Measurements from ENCODE around the gene LYPD6B.

Gene LYPD6B

DNA sequence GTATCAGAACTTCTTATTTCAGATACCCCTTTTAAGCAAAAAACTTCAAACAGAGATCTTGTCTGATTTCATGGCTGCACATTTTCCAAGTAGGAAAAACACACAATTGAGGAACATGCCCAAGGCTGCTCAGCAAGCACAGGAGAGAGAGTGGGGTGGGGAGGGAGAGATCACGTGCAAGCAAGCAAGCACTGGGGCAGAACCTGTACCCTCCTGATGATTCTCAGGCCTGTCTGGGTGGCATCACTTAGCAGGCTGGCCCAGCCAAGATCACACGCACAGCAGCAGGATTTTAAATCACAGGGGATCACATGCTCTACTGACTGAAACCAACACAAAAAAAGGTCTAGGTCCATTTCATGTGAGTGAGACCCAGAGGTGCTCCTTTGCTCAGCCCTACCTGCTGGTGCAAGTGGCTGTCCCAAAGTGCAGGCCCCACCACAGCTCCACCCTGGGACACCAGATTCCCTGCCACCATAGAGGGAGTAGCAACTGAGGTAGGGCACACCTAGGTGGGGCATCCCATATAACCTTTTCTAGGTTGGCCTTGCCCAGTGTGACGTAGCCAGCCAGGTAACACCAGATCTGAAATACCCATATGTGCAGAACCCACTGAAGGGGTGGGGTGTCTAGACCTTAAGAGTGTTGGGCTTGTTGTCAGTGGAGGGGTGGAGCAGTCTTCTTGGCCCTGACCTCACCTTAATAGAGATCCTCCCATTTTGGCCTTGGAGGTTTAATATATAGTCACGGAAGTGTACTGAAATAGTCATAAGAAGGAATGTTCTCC is 1.8 kb upstream of the LYPD6B start:
- in situ Hi-C loops (cut with MboI; ENCODE audit: low sequenced_read_pairs), result no loop called here

DNA sequence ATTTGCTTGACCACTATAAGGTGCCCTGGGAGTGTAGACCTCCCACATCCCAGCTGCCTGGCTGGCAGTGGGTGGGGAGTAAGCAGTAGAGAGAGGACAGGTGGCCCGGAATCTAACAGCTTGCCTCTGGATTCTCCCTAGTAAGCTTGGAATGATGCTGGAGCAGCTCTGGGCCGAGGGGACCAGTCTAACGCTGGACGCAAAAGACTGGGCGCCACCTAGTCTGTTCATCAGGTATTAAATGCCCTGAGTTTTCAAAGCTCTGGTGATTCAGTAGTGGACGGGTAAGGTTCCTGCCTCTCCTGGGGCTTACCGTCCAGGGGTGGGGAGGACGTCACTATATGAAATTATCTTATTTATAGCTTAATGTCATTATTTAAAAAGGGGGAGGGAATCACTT is 648 bp upstream of the LYPD6B start:
- in situ Hi-C loops (cut with MboI; ENCODE audit: low sequenced_read_pairs), result no loop called here

DNA sequence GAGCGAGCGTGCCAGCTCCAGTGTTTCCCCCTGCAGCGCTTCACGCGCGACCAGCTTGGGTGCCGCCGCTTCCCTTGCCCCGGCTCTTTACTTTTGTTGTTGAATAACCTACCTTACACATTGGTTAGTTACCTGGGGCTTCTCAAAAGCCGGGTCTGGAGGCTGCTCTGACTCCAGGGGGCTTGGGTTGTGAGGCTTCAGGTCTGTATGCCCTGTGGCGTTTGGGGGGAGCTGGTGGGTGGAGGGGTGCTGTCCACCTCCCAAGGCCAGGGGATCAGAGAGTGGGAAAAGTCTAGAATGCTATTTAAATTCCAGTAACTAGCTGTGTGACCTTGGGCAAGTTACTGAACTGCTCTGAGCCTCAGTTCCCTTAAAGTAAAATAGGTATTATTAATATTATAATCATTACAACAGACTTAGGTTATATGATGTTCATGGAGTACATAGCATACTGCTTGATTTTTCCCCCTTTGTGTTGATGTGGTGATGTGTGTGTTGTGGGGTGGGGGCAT is 770 bp downstream of the LYPD6B start:
- in situ Hi-C loops (cut with MboI; ENCODE audit: low sequenced_read_pairs), result no loop called here

DNA sequence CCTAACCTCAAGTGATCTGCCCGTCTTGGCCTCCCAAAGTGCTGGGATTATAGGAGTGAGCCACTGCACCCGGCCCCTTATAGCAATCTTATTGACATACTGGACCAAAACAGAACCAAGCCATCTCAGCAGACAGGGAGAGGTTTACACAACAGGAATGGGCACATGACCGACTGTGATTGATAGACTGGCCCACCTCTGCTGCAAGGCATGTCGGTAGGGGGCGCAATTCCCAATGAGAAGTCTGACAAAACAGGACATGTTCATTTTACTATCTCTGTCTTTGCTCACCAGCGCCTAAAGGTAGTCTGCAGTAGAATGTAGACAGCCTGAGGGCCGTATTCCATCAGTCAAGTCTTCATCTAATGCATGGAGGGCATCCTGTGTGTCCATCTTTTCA is 2.0 kb downstream of the LYPD6B start:
- in situ Hi-C loops (cut with MboI; ENCODE audit: low sequenced_read_pairs), result no loop called here

DNA sequence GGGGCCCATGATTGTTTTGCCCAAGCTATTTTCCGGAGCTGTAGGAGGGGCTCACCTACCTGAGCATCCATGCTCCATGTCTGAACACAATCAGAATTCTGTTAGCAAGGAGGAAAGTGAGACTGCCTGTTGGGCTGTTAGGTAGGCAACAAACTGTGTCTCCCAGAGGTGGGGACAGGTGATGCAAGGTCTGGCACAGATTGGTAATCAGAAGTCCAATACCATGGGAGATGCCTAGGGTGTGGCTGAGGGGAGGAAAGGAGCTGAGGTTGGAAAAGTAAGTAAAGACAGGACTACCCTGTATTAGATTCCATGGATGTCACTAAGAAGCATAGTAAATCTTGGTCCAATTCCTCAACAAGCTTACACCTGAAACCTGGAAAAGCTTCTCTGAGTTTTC is 3.0 kb downstream of the LYPD6B start:
- in situ Hi-C loops (cut with MboI; ENCODE audit: low sequenced_read_pairs), result no loop called here

DNA sequence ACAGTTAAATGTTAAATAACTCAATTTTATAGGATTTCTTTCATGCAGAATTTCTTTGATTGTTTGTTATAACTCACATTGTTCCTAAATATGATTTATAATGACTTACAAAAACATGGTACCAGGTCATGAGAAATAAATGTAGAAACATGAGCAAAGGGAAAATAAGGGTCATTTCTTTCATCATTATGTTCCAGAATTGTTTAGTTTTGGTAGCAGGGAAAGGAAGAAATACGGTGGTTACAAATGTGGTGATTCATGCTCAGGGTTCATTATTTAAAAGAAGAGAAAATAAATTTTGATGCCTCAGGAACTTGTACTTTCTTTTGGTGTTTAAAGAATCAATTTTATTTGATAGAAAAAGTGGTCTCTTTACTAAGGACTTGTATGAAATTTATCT is 4.4 kb downstream of the LYPD6B start:
- in situ Hi-C loops (cut with MboI; ENCODE audit: low sequenced_read_pairs), result no loop called here

DNA sequence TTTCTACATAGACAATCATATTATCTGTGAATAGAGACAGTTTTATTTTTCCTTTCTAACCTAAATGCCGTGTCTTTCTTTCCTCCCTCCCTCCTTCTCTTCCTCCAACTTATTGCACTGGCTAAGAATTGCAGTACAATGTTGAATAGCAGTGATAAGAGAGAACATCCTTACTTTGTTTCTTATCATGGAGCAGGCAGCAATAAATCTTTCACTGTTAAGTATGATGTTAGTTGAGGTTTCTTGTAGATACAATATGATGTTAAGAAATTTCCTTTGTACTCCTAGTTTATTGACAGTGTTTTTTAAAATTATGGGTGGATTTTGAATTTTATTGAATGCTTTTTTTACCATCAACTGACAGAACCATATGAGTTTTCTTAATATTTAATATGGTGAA is 6.0 kb downstream of the LYPD6B start:
- in situ Hi-C loops (cut with MboI; ENCODE audit: low sequenced_read_pairs), result no loop called here

DNA sequence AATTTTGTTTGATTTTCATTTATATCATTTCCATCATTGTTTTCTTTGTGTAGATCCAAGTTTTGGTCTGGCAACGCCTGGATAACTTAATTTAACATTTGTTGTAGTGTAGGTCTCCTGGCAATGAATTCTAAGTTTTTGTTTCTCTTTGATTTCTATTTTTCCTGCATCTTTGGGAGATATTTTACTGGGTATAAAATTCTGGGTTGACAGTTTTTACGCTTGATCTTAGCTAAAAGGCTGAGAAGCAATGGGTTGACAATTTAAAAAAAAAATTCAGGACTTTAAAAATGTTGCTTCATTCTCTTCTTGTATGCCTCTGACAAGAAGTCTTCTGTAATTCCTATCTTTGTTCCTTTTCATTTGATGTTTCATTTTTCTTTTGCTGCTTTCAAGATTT is 8.6 kb downstream of the LYPD6B start:
- in situ Hi-C loops (cut with MboI; ENCODE audit: low sequenced_read_pairs), result no loop called here

DNA sequence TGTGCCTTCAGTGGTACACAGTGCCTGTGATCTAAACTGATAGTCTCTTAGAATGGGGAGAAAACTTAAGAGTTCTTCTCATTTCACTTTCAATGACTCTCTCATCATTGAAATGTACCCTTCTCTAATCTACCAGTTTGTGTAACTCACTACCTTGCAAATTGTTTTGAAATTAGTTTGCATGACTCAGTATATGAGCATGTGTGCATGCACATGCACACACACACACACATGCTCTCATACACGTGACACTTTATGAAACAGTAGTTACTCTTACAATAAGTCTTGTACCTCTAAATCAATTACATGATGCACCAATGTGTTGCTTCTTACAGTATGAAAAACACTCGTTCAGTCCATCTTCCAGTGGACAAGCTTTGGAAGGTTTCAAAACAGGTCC is 10.6 kb downstream of the LYPD6B start:
- in situ Hi-C loops (cut with MboI; ENCODE audit: low sequenced_read_pairs), result no loop called here

DNA sequence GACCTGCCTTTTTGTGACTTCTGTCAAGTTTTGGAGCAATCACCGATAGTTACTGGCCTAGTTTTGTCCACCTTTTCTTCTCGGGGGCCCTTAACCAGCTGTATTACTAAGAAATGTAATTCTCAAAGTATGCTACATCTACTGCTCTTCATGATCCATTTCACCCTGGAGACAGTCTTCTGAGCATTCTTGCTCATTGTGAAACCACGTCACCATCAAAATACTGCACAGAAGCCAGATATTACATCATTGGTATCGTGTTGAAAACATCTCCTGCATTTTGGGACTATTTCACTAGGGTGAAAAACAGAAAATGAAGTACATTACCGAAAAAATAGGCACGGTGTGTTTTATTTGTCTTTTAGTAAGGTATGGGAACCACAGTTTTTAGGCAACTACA is 11.7 kb downstream of the LYPD6B start:
- in situ Hi-C loops (cut with MboI; ENCODE audit: low sequenced_read_pairs), result no loop called here

DNA sequence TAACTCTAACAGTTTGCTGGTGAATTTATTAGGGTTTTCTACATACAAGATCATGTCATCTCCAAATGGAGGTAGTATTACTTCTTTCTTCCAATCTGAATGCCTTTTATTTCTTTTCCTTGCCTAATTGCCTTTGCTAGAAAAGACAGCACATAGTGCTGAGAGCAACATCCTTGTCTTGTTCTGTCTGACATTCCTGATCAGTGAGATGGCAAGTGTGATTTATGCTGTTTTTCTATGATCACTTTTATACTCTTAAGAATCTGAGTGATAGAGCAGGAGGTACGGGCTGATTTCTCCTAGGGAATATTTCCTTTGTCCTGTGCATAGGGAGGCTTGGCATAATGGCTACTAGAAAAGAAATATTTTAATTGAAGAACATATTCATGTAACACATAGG is 17.3 kb downstream of the LYPD6B start:
- in situ Hi-C loops (cut with MboI; ENCODE audit: low sequenced_read_pairs), result no loop called here

DNA sequence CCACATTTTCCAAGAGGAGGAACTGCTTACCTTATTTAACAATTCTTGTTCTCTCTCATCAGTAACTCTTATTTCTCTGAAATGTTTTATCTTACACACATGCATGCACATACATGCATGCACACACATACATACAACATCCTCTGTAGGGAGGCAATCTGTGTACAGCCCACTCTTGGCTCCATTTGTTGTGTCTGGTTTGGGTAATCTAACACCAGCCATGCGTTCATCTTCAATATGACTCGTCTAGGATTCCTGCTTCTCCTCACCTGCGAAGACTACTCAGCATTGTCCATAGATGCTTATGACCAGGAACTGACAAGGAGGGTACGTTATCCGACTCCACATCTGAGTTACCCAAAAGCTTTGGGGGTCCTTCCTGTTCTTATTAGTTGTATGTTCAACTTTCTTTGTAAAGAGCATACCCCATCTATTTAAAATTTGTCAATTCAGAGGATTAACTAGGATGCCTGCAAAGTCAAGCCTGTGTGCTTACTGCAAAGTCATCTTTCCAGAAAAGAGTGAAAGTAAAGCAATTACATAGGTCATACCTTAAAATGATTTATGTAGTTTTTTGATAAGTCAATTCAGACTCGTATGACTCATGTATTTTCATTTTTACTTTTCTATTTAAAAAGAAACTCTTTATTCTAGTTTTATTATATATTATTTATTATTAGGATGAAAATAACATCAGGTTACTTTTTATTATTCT is 18.2 kb downstream of the LYPD6B start:
- in situ Hi-C loops (cut with MboI; ENCODE audit: low sequenced_read_pairs), result no loop called here

DNA sequence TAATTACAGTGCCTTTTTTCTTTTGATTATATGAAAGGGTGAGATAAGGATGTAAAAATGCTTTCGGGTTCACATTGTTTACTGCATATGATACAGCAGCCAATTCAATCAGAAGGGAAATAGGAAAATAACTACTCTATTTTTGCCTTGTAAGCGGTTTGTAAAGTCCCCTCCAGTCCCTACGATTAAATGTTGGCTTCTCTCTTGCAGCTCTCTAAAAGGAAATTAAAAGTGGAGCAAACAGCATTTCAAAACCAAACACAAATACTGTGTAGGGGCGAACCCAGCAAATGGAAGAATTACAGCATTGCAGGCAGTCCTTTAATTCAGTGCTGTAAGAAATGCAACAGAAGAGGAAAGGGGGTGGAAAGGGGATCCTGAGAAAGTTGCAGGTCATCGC is 18.9 kb downstream of the LYPD6B start:
- in situ Hi-C loops (cut with MboI; ENCODE audit: low sequenced_read_pairs), result no loop called here

DNA sequence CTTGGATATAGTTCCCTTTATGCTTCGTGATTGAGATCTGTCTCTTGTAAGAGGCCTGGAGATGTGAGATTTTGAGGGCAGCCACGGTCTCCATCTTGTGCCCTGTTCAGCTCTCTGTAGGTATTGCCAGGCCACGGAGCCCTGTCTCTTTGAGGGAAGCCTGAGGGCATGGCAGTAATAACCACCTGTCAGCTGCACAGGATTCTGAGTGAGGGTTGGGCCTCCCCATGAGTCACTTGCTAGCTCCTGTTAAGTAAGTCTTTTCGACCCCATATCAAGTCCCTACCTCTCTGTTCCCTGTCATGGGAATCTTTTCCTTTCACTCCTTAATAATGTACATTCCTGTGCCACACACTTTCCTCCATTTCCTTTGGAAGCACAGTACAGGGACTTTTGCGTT is 20.4 kb downstream of the LYPD6B start:
- in situ Hi-C loops (cut with MboI; ENCODE audit: low sequenced_read_pairs), result no loop called here

DNA sequence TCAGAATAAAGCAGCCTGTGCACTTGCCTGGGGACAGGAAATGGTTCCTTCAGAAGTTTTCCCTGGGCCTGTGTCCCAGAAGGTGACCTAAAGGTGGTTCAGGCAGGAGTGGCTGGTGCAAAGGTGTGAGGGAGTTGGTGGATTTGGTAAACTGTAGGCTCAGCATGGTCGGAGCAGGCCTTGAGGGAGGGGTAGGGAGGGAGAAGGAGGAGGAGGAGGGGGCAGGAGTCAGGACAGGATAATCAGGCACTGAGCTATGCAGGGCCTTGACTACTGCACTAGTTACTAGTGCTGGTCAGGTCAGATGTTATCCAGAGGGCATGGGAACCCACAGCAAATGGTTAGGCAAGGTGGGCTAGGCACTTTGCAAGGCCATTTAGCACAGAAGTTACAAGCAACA is 21.3 kb downstream of the LYPD6B start:
- in situ Hi-C loops (cut with MboI; ENCODE audit: low sequenced_read_pairs), result no loop called here

DNA sequence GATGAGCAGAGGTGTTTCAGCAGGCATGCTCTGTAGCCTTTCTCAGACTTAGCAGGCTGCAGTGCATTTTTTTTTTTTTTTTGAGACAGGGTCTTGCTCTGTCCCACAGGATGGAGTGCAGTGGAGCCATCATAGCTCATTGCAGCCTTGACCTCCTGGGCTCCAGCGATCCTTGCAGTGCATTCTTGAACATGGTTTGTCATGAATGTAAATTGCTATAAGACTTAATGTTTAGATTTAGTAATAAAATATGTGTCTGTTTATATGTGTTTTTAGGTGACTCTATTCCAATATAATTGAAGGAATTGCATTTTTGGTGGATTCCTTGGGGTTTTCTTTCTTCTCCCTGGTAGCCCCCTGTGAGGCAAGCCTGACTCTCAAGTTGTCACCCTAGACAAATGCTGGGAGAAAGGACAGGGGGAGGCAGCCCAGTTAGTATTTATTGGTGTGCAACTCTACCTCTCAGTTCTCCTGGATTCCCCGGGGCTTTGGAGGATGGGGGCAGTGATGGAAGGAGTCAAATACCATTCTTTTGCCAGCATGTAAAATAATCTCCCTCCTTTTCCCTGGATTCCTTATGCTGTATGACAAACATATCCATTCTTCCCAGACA is 22.7 kb downstream of the LYPD6B start:
- in situ Hi-C loops (cut with MboI; ENCODE audit: low sequenced_read_pairs), result no loop called here

DNA sequence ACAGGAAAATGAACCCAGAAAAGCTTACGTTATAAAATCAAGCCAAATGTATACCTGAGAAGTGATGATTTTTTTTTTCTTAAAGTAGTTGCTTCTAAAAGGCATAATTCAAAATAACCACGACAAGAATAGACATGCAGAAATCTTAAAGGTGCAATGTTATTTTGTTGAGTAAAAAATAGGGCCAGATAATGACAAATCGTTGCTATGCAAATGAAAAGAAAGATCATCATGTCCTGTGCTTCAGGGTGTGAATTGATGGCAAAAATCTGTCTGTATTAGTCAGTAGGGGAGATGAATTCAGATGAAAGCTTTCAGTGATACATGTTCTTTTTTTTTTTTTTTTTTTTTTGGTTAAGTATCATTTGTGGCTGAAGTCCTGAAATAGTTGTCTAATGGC is 24.0 kb downstream of the LYPD6B start:
- in situ Hi-C loops (cut with MboI; ENCODE audit: low sequenced_read_pairs), result no loop called here

DNA sequence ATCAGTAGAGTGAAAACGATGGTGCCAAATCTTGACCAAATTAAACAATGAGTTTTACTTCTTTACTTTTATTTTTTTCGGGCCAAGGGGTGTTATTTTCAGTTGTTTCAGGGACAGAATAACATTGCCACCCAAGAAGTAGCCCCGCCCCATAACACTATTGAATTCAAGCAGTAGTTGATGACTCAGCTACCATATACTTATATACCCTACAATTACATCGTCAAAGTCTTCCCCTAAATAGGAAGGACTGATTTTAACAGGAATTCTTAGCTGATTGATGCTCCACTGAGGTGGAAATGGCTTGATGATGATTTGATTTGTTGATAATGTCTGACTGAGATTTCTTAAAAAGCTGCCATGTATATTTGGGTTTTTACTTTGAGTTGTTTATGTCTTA is 24.7 kb downstream of the LYPD6B start:
- in situ Hi-C loops (cut with MboI; ENCODE audit: low sequenced_read_pairs), result no loop called here

DNA sequence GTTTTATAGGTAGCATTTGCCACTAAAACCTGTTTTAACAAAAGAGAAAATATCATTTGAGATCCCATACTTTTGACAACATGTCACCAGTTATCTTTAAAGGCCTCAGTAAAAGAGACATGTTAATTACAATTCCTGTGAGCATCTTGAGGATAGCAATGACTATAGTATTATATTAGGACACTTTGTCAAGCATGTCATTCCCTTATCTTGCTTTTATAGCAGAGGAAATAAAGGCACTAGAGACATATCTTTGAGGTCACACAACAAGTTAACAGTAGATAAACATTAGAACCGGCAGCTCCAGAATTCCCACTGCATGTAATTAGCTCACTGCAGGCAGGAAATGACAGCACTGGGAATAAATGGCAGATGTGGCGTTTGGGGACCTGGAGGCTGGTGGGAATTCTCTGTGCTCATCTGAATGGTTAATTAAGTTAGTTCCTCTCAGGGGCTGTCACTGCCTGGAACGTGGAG is 25.9 kb downstream of the LYPD6B start:
- in situ Hi-C loops (cut with MboI; ENCODE audit: low sequenced_read_pairs), result no loop called here

DNA sequence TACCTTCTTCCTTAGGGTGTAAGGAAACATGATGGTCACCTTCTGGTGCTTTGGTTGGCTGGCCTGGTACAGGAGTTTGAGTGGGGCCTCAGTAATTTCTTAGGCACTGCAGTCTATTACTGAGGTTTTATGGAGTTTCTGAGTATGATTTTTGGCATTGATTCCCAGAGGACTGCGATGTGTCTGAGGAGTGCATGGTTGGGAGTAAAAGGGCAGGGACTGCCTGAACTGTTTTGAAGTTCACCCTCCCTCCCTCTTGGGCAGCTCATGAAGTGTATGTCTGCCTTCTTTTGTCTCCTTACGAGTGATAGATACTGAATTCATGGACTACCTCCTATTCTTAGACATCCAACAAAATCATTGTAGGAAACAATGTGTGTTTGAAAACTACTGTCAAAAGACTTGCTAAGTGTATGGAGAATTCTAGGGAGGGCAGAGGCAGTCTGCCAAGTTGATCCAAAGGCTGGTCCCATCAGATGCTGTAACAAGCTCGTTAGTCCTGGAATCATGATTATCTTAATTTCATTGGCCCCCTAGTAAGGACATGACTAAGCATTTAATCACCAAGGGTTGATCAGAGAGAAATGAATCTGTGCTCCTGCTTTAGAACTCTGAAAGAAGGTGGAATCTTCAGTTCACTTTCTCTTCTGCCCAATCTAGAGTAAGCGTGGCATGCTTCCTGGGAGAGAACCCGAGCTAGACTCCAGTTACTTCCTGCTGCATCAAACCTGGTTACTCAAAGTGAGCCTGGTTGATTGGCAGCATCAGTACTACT is 26.5 kb downstream of the LYPD6B start:
- in situ Hi-C loops (cut with MboI; ENCODE audit: low sequenced_read_pairs), result no loop called here

Measured in HL-60/S4 treated with phorbol 12-myristate 13-acetate at 8.2 ng/mL for 4 days and 3 days (cell line).